HG03280 (cell line): Measurements from ENCODE around the gene TSPAN18.

Experiments used
- ATAC-seq: cut with Tn5 transposase; IDR thresholded peaks from one replicate; pipeline ENCODE4 v1.9.1; 2021; ENCODE audit warnings: mild to moderate bottlenecking, moderate library complexity; ENCODE audit not compliant: unreplicated experiment

Gene TSPAN18

GRCh38 chr11:44726283-44727113 lies at the start of gene TSPAN18:
Gene TSPAN18, plus strand, starts transcription at chr11:44726962. Its CDS starts 179,455 bp downstream, at chr11:44906417.
- ATAC-seq, result no peak

DNA sequence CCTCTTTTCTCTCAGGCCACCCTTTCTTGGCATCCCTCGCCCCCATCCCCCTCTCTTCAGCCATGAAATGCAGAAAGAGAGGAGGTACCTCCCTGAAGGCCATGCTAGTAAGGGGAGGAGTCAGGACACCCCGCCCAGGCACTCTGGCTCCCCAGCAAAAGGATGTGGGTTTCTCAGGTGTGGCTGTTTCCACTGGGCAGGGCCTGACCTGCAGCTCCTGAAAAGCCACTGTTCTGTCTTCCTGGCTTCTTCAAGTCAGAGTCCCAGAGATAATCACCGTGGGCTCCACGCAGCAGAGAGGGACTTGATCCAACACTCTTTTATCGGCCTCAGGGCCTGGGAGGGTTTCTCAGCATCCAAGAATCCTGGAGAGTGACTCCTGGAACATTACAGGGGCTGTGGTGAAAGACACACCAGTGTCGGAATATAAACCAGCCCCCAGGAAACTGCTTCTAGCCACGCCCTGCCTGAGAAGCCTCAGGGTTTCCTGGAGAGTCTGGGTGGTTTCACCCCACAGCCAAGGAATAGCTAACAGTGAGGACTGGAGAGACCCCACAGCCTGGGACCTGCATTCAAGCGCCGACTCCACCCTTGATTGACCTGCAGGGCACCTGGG lies 45.7 kb upstream of the TSPAN18 start:
- no peak for ATAC-seq

DNA sequence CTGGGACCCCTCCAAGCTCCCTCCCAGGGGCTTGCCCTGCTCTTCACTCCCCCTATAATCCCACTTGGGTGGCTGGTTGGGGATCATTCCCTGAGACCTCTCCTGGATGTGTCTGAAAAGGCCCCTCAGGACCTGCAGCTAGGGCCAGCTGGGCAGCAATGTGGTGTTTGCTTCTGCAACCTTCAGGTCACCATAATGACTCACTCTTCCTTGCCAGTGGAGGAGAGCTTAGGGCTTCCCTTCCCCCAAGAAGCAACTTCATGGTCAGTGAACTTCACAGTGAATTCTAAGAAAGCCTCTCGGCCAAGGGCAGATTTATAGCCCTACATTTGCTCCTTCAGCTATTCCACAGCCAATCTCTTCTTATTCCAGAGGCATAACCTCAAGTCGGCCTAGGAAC lies 45.1 kb upstream of the TSPAN18 start:
- no peak for ATAC-seq

GRCh38 chr11:44684859-44685281 lies 41.9 kb upstream of the TSPAN18 start:
- no peak for ATAC-seq

DNA sequence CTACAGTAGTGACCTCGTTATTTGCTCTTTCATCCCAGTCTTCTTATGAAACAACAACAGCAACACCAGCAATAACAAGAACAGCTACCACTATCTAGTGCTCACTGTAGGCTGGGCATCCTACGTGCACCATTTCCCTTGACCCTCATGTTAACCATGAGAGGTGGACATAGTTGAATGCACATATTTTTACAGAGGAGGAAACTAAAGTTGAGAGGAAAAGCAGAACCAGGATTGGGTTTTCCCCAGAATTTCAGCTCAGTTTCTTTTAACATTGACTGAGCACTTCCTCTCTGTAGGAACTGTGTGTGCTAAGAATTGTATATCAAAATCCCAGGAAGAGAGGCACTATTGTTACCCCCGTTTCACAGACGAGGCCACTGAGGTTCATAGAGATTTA lies 39.4 kb upstream of the TSPAN18 start:
- ATAC-seq, result no peak

- no peak for ATAC-seq
Observed at GRCh38 chr11:44689265-44689664, 37.5 kb upstream of the TSPAN18 start.

GRCh38 chr11:44690651-44691050 lies 36.1 kb upstream of the TSPAN18 start:
- ATAC-seq, result no peak

DNA sequence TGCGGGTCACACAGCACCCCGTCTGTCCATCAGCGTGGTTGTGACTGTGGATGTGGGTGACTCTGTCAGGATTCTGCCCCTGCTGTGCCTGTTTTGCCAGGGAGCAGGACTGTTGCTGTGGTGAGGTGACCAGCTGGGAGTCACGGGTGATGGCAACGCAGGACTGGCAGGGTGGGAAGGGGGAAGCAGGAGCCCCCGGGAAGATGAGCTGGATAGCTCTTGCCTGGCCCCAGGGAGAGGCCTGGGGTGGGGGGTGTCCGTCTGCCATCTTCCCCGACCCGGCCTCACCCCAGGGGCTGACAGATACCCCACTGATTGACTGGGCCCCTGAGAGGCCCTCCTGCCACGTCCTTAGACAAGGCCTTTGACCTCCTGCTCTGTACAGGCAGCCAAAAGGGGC lies 34.3 kb upstream of the TSPAN18 start:
- no peak for ATAC-seq

DNA sequence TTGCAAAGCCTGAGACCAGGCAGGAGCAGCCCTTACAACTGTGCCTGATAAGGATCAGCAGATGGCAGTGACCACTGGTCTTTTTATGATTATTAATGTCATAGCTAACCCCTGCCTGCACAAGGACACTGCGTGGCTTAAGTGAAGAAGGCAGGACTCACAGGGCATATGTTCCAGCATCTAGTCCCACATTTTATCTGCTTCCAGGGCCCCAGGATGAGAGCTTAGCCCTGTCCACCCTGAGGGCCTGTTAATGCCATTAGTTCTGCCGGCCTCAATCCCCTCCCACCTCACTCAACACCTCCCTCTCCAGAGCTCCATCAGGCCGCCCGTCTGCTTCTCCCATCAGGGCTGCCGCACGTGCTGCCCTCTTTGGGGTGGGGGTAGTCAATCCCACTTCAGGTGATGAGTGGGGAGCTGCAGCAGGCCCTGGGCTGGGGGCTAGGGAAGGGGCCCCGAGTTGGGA lies 33.1 kb upstream of the TSPAN18 start:
- no peak for ATAC-seq

DNA sequence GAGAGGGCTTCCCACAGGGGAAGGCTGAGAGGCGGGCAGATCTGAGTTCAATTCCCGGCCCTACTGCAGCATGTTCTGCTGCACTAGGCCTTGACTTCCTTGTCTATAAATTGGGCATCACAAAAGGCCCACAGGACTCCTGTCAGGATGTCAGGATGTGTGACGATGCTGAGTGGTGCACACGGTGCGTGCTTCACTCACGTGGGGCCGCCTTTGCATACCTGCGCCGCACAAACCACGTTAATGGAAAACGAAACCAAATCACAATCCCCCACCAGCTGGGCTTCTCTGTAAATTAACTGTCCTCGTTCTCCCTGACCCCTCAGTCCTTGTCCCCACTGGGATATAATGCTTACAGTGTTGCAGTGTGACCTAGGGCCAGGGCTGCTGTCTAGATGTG lies 32.3 kb upstream of the TSPAN18 start:
- ATAC-seq, result no peak

DNA sequence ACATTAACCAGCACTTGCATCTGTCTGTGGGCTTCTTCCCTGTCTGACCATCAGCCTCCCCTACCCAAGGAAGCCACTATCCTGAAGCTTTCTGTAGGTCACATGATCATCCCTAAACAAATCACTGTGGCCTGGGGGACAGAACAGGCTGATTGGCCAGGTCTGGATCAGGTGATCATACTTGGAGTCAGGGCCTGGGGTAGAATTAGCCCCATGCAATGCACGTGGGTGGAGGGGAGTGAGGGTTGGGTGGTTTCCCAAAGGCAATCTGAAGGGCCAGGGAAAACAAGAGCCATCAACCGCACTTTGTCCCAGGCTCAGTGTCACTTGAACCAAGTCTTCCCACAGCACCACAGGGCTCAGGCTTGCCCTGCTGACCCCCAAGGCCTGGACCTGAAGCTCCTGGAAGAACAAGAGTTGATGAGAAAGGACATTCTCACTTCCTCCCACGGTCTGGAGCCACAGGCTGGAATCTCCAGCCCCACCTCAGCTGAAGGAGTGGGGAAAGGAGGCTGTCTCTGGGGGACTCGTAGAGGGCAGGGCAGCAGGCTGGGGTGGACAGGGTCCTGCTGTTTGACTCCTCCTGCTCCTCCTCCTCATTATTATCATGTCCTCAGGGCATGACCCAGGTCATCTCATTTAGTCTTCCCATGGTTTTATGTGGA lies 31.5 kb upstream of the TSPAN18 start:
- no peak for ATAC-seq

GRCh38 chr11:44698252-44698912 lies 28.4 kb upstream of the TSPAN18 start:
- ATAC-seq, result no peak

- ATAC-seq, result no peak
Observed at GRCh38 chr11:44699497-44700408, 27.0 kb upstream of the TSPAN18 start.

- no peak for ATAC-seq
Observed at GRCh38 chr11:44701276-44701675, 25.5 kb upstream of the TSPAN18 start.

DNA sequence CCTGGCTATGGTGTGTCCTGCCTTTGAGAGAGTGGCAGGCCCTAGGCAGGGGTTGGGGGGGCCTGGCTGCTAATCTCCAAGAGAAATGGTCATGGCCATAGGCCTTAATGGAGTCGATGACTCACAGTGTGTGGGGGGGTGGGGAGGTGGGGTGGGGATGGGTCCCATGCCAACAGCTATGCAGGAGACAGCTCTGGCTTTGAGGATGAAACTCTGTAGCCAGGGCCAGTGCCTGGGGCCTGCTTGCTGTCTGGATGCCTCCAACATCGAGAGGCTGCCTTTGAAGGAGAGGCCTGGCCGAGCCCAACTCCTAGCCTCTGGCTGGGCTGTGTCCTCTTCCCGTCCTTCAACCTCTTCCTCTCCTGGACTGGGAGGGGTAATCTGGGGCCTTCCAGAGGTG lies 23.9 kb upstream of the TSPAN18 start:
- no peak for ATAC-seq

- no peak for ATAC-seq
Observed at GRCh38 chr11:44707094-44707493, 19.7 kb upstream of the TSPAN18 start.

- no peak for ATAC-seq
Observed at GRCh38 chr11:44708009-44708408, 18.8 kb upstream of the TSPAN18 start.

DNA sequence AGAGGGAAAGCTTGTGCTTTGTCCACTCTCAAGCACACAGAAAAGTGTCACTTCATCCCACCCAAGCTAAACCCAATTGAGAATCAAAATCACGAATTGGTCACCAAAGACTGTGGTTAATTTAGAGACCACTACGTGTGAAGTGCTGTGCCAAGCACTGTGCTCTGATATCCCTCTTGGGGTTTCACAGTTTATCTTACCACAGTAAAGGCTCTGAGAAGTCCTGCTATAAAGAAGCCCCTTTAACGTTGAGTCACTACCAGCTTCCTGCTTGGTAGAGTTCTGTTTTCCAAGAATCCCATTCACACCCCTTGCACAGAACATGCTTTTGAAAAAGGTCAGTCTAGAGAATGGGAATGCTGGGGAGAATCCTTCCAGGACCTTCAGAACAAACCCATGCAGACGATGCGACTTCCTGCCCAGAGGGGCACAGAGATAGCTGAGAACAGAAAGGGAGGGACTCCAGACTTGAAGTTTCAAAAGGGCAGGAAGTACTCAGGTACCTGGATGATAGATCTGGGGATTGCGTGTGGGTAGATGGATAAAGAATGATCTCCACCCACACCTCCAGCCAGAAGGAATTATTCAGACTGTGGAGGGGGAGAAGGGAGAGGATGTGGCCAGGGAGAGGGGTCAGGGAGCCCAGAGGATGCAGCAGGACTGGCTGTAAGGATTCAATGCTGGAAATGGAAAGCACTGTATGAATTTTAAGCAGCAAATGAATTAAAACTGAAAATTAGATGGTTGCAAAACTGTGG lies 18.1 kb upstream of the TSPAN18 start:
- no peak for ATAC-seq

DNA sequence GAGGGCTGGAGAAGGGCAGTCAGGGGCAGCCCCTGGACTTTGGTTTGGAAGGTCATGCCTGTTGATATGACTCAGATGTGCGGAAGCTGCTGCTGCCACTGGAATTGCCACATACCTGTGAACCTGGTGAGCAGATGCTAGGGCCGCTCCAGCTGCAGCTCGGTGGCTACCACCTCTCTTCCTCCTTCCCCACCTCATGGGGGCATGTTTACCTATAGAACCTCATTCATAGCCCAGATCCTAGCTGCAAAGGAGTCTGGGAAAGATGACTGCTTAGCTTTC lies 17.5 kb upstream of the TSPAN18 start:
- ATAC-seq, result no peak

- ATAC-seq, result no peak
Observed at GRCh38 chr11:44709966-44710365, 16.8 kb upstream of the TSPAN18 start.
